ENCODE data around the gene SKIL. TPM values are rescaled to one million over a fixed set of nuclear protein-coding genes. Genes with fewer than 3 reads are reported as not detected.
A peak's percentile ranks its signal among the peaks of the same experiment; 100 is the strongest.

The SKIL gene
- total and polyA plus RNA-seq, 7 donors = 6.0 to 52.6 (median 24.8) TPM

DNA sequence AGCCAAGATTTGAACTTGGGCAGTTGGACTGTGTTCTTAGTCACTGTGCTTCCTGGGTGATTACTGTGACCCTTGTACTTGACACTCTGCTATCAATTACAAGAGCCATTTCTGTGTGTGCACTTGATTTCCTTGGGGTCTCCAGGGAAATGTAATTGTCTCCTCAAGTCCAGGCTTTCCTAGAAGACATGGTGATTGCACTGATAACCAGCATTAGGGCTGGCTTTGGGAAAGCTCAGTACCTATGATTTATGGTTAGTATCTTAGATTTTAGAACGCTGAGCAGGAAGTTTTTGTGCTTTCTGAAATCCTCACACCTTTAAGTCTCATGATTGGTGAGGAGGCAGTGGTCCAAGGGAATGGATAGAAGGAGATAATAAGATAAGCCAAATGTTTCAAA is 59.6 kb downstream of the SKIL start:
- WGBS, 2 donors = 32 to 56% methylated on average over 1 of the region's 1 CpG
- H3K36me3 ChIP-seq = no peaks in the 10 kb centered on the region
- no peak for DNase-seq
- no peak overlapping the region for H3K4me3 ChIP-seq
- TF ChIP-seq POLR2AphosphoS5 (IDR thresholded peaks at IDR 0.05) = no peak
- TF ChIP-seq, protein P1, sequence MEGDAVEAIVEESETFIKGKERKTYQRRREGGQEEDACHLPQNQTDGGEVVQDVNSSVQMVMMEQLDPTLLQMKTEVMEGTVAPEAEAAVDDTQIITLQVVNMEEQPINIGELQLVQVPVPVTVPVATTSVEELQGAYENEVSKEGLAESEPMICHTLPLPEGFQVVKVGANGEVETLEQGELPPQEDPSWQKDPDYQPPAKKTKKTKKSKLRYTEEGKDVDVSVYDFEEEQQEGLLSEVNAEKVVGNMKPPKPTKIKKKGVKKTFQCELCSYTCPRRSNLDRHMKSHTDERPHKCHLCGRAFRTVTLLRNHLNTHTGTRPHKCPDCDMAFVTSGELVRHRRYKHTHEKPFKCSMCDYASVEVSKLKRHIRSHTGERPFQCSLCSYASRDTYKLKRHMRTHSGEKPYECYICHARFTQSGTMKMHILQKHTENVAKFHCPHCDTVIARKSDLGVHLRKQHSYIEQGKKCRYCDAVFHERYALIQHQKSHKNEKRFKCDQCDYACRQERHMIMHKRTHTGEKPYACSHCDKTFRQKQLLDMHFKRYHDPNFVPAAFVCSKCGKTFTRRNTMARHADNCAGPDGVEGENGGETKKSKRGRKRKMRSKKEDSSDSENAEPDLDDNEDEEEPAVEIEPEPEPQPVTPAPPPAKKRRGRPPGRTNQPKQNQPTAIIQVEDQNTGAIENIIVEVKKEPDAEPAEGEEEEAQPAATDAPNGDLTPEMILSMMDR (IDR thresholded peaks at IDR 0.05) = no peak
- H3K27ac ChIP-seq = no peak overlapping the region
- intact Hi-C loops (cut with DNase I) = loop anchor here (10.0 kb wide), 1 partner anchor 278 kb away; no protein-coding TSS in a partner anchor
- peaks cover 13 to 42% (median 32%) of the 10 kb centered on the region in 3 donors for H3K27me3 ChIP-seq
- no peaks in the 10 kb centered on the region for H3K9me3 ChIP-seq
- peaks cover 0 to 25% (median 18%) of the 10 kb centered on the region in 4 donors for H3K4me1 ChIP-seq

DNA sequence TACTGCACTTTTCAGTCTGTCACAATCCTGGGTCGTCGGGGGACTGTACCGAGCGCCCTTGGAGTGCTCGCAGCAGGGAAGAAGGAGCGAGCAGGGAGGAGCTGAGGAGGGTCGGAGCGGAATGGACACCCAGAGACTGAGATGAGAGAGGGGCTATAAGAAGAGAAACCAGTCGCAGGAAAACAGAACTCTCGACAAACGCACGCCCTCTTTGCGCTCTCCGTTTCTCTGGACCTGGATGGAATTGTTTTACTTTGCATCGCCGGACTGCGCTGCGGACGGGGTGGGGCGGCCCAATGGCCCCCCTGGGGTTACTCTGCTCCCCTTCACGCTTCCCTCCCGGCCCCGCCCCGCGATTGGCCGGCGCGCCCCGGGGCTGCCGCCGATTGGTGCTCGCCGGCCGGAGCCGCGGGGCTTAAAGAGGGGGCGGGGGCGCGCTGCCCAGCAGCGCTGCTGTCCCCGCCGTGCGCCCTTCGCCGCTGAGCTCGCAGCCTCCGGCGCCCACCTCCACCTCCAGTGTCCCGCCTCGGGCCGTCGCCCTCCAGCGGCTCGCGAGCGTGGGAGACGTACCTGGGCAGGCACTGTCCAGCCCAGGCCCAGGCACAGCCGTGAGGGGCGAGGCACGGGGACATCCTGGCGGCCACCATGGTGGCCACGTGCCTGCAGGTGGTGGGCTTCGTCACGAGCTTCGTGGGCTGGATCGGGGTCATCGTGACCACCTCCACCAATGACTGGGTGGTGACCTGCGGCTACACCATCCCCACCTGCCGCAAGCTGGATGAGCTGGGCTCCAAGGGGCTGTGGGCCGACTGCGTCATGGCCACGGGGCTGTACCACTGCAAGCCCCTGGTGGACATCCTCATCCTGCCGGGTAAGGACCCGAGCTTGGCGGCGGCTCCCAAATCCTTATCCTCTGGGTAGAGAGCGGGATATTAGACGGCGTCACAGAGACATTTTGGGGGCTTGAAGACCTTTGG is 61.2 kb downstream of the SKIL start, which contains the start of gene CLDN11:
Gene CLDN11 (plus strand): TSS at position 447 of the 977 bp plus-strand sequence. CDS start 199 bp downstream, at position 646.
- peaks cover 13 to 42% (median 32%) of the 10 kb centered on the region in 3 donors for H3K27me3 ChIP-seq
- peak; percentile 75 for DNase-seq
- 5% methylated on average over 79 of the region's 79 CpGs for WGBS, 2 donors
- TF ChIP-seq EP300 (IDR thresholded peaks at IDR 0.05) (no peak), POLR2AphosphoS5 (IDR thresholded peaks at IDR 0.05) (peak in 1 of 4 donors; percentile 52)
- intact Hi-C loops (cut with DNase I) = loop anchor here (10.0 kb wide), 1 partner anchor 276 kb away; no protein-coding TSS in a partner anchor
- no peaks in the 10 kb centered on the region for H3K36me3 ChIP-seq
- no peaks in the 10 kb centered on the region for H3K9me3 ChIP-seq
- peak within 1 kb of the TSS; percentile 23 to 53 (median 48) for H3K4me3 ChIP-seq
- peaks cover 0 to 25% (median 18%) of the 10 kb centered on the region in 4 donors for H3K4me1 ChIP-seq
- peak within 1 kb of the TSS; percentile 41 to 57 (median 49) for H3K27ac ChIP-seq

DNA sequence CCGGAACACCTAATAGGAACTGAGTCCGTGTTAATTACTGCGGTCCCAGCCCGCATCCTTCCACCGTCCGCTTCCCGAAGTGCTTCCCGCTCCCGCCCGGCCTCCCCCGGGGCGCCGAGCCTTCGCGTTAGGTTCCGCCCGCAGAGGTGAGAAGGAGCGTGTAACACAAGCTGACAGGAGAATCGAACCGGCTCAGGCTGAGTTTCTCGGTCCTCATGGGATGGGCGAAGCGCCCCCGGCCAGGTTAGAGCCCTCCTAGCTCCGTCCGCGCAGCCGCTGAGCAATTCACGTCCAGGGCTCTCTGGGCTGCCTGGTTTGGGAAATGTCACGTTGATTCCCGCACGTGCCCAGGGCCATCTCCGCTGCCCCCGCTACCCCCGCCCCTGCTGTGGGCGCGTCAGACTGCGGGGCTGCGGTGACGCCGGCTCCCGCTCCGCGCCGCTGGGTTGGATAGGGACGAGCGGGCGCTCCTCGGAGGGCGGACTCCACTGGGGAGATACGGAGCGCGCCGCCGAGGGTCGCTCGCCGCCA is 62.1 kb downstream of the SKIL start:
- peaks cover 0 to 22% (median 18%) of the 10 kb centered on the region in 4 donors for H3K4me1 ChIP-seq
- peak; percentile 64 for DNase-seq
- WGBS, 2 donors = 6 to 11% methylated on average over 58 of the region's 58 CpGs
- TF ChIP-seq, protein P1 (IDR thresholded peaks at IDR 0.05) = no peak
- peak in 1 of 4 donors; percentile 11 for TF ChIP-seq POLR2AphosphoS5 (IDR thresholded peaks at IDR 0.05)
- peak overlapping the region; percentile 1 to 53 (median 48) for H3K4me3 ChIP-seq
- intact Hi-C loops (cut with DNase I) = loop anchor here (10.0 kb wide), 1 partner anchor 275 kb away; no protein-coding TSS in a partner anchor
- H3K27me3 ChIP-seq = peaks cover 13 to 42% (median 32%) of the 10 kb centered on the region in 3 donors
- no peaks in the 10 kb centered on the region for H3K36me3 ChIP-seq
- H3K9me3 ChIP-seq = no peaks in the 10 kb centered on the region
- peak overlapping the region; percentile 41 to 57 (median 49) for H3K27ac ChIP-seq

DNA sequence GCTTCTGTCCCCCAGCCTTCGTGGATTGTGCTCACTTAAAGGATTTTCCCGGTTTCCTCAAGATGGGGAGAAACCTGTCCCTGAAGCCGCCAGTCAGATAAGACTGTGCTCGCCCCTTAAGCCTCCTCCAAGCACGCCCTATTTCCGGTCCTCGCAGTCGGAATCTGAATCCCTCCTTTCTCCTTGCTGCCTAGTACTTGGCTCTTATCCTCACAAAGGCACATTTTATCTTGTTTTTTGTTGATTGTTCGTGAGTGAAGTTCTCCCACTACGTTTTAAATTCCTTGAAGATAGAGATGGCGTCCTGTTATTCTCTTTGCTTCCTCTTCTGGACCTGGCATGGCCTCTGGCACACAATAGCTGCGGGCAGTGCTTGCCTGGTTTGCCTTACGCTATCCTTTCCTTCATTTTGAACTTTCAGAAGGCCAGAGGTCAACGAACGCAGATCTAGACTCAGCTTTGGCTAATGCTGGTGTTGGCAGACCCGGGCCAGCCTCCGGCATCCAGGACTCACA is 62.8 kb downstream of the SKIL start:
- 61 to 62% methylated on average over 17 of the region's 17 CpGs for WGBS, 2 donors
- no peak for DNase-seq
- H3K4me3 ChIP-seq = peak overlapping the region in 3 of 4 donors; percentile 45 to 53 (median 52)

More for the DNA sequence above, 62.8 kb downstream of the SKIL start:
- Histone ChIP-seq H3K27me3 (peaks cover 13 to 42% (median 32%) of the 10 kb centered on the region in 3 donors), H3K36me3 (no peaks in the 10 kb centered on the region), H3K4me1 (peaks cover 0 to 22% (median 18%) of the 10 kb centered on the region in 4 donors), H3K27ac (peak overlapping the region; percentile 41 to 57 (median 49)), H3K9me3 (no peaks in the 10 kb centered on the region)
- intact Hi-C loops (cut with DNase I) = no loop called here
- TF ChIP-seq, protein P1 (IDR thresholded peaks at IDR 0.05) = no peak

All from sigmoid colon (tissue), 7 donors.